Transverse colon (tissue), 4 donors: Measurements from ENCODE around the gene ENKUR.

Experiments used
- POLR2AphosphoS5 ChIP-seq, 3 donors: sonication (generic); formaldehyde crosslinking; IDR thresholded peaks; one replicate each; pipeline ENCODE4 v1.6.1; 2016; ENCODE audit warnings: antibody characterized with exemption in 3 of 3
- TF ChIP-seq, protein P1 (sequence below), 5 experiments: fragments of 200-600 bp in 3 of 5; fragments of 450-650 bp in 2 of 5; sonication (generic) in 3 of 5; IDR thresholded peaks; 1 replicate in 2 of 5; 2 replicates in 3 of 5; pipeline ENCODE4 v1.5.1; 2016 to 2017; ENCODE audit warnings: antibody characterized with exemption in 5 of 5, inconsistent platforms in 3 of 5, mild to moderate bottlenecking in 2 of 5, moderate library complexity in 1 of 5

DNA sequence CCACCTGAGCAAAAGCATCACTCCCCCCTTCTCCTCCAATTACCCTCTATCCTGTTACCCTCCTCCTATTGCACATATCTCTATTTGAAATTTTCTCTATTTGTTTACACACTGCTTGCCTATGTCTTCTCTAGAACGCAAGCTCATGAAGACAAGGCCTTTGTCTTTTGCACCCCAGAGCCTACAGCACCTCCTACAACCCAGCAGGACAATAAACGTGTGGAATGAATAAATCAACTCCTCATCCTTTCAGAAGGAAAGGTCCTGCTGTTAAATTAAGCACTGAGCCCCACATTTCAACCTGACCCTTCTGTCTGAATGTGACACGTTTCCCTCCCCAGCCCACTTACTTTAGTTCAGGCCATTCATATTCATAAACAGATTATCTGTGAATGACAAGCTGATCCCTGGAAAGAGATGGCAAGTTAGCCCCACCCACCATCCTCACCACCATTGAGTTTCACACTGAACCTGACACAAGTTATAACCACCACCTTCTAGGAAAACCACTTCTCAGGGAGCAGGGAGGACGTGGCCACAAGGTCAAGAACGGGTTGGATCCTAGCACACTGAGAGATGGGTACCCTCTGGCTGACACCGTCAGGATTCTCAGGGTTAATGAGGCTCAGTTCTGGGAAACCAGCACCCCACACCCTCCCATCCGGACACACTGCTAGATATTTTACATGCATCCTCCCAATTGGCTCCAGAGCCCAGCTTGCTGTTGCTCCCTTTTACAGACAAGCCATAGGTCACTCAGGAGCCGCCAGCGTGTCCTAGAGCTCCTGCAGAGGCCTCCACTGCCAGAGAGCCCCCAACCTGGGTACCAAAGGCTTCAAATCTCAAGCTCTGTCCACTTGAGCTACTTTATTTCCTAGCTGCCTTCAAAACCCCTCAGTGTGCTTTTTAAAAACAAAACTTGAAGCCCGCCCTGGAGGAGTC, 64.5 kb downstream of the ENKUR start:
- TF ChIP-seq POLR2AphosphoS5 (IDR thresholded peaks at IDR 0.05): no peak
- TF ChIP-seq, protein P1, sequence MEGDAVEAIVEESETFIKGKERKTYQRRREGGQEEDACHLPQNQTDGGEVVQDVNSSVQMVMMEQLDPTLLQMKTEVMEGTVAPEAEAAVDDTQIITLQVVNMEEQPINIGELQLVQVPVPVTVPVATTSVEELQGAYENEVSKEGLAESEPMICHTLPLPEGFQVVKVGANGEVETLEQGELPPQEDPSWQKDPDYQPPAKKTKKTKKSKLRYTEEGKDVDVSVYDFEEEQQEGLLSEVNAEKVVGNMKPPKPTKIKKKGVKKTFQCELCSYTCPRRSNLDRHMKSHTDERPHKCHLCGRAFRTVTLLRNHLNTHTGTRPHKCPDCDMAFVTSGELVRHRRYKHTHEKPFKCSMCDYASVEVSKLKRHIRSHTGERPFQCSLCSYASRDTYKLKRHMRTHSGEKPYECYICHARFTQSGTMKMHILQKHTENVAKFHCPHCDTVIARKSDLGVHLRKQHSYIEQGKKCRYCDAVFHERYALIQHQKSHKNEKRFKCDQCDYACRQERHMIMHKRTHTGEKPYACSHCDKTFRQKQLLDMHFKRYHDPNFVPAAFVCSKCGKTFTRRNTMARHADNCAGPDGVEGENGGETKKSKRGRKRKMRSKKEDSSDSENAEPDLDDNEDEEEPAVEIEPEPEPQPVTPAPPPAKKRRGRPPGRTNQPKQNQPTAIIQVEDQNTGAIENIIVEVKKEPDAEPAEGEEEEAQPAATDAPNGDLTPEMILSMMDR (IDR thresholded peaks at IDR 0.05): no peak
